Subcutaneous abdominal adipose tissue (tissue), 5 donors: Measurements from ENCODE around the gene SLC25A21.
"Not testable (repeated sequence)": the region's sequence is repeated elsewhere in the genome, so short reads cannot be mapped to it uniquely, and the experiment has no call there.

Experiments used
- H3K27ac ChIP-seq: one replicate; pipeline ENCODE4 v1.7.0; 2013; ENCODE audit warnings: low read depth, mild to moderate bottlenecking, inconsistent platforms, low read length, moderate library complexity
- H3K27me3 ChIP-seq, 5 donors: one replicate each; pipeline ENCODE4 v1.7.0; 2013; ENCODE audit warnings: low read length in 5 of 5, inconsistent platforms in 1 of 5; ENCODE audit not compliant: control insufficient read depth in 5 of 5, insufficient read depth in 4 of 5
- H3K36me3 ChIP-seq, 5 donors: one replicate each; pipeline ENCODE4 v1.7.0; 2013; ENCODE audit warnings: low read length in 5 of 5; ENCODE audit not compliant: control insufficient read depth in 5 of 5, insufficient read depth in 5 of 5
- H3K4me1 ChIP-seq, 5 donors: one replicate each; pipeline ENCODE4 v1.7.0; 2013; ENCODE audit warnings: low read length in 5 of 5, mild to moderate bottlenecking in 3 of 5, moderate library complexity in 1 of 5; ENCODE audit not compliant: control insufficient read depth in 5 of 5, insufficient read depth in 5 of 5
- H3K4me3 ChIP-seq, 5 donors: one replicate each; pipeline ENCODE4 v1.7.0; 2013; ENCODE audit warnings: low read length in 5 of 5, low read depth in 1 of 5
- H3K9ac ChIP-seq, 5 donors: one replicate each; pipeline ENCODE4 v1.7.0; 2013; ENCODE audit warnings: low read length in 5 of 5, mild to moderate bottlenecking in 4 of 5, moderate library complexity in 3 of 5
- H3K9me3 ChIP-seq, 5 donors: one replicate each; pipeline ENCODE4 v1.7.0; 2013; ENCODE audit warnings: low read length in 5 of 5; ENCODE audit not compliant: control insufficient read depth in 5 of 5
- donor health status: healthy.
- donor health status: healthy.
- donor health status: healthy.
- donor health status: healthy.
- donor health status: healthy.

SLC25A21 gene

GRCh38 chr14:36699420-36699819 is 473.0 kb downstream of the SLC25A21 start:
- H3K4me1 ChIP-seq, H3K27ac ChIP-seq, H3K9ac ChIP-seq, H3K9me3 ChIP-seq, H3K27me3 ChIP-seq, H3K36me3 ChIP-seq, H3K4me3 ChIP-seq: not testable (repeated sequence)

- Histone ChIP-seq H3K27me3 (no peaks in the 10 kb centered on the region), H3K9ac (no peak overlapping the region), H3K4me3 (no peak overlapping the region), H3K4me1 (no peaks in the 10 kb centered on the region), H3K27ac (no peak overlapping the region), H3K36me3 (no peaks in the 10 kb centered on the region), H3K9me3 (no peaks in the 10 kb centered on the region)
These were observed 481.9 kb downstream of the SLC25A21 start for GRCh38 chr14:36690311-36691040.

GRCh38 chr14:36684946-36685345 is 487.5 kb downstream of the SLC25A21 start:
- no peaks in the 10 kb centered on the region for H3K27me3 ChIP-seq
- no peaks in the 10 kb centered on the region for H3K36me3 ChIP-seq
- H3K4me1 ChIP-seq: no peaks in the 10 kb centered on the region
- H3K27ac ChIP-seq: no peak overlapping the region
- H3K4me3 ChIP-seq: no peak overlapping the region
- no peaks in the 10 kb centered on the region for H3K9me3 ChIP-seq
- no peak overlapping the region for H3K9ac ChIP-seq

- H3K27ac ChIP-seq: no peak overlapping the region
- no peaks in the 10 kb centered on the region for H3K36me3 ChIP-seq
- H3K4me1 ChIP-seq: no peaks in the 10 kb centered on the region
- no peak overlapping the region for H3K9ac ChIP-seq
- no peak overlapping the region for H3K4me3 ChIP-seq
- no peaks in the 10 kb centered on the region for H3K9me3 ChIP-seq
- H3K27me3 ChIP-seq: peaks cover 0 to 2% (median 0%) of the 10 kb centered on the region in 5 donors
These were observed 489.2 kb downstream of the SLC25A21 start for GRCh38 chr14:36683083-36683724.

- no peaks in the 10 kb centered on the region for H3K4me1 ChIP-seq
- H3K9ac ChIP-seq: no peak overlapping the region
- no peak overlapping the region for H3K4me3 ChIP-seq
- H3K36me3 ChIP-seq: no peaks in the 10 kb centered on the region
- H3K27ac ChIP-seq: no peak overlapping the region
- H3K27me3 ChIP-seq: peaks cover 0 to 4% (median 0%) of the 10 kb centered on the region in 5 donors
- H3K9me3 ChIP-seq: no peaks in the 10 kb centered on the region
These were observed 490.1 kb downstream of the SLC25A21 start for GRCh38 chr14:36682338-36682737.

GRCh38 chr14:36676236-36676635 is 496.2 kb downstream of the SLC25A21 start:
- Histone ChIP-seq H3K9me3 (no peaks in the 10 kb centered on the region), H3K9ac (no peak overlapping the region), H3K4me1 (no peaks in the 10 kb centered on the region), H3K27ac (no peak overlapping the region), H3K36me3 (no peaks in the 10 kb centered on the region), H3K27me3 (peaks cover 2 to 10% (median 8%) of the 10 kb centered on the region in 5 donors), H3K4me3 (no peak overlapping the region)

- H3K4me3 ChIP-seq: no peak overlapping the region
- H3K27me3 ChIP-seq: peaks cover 5 to 10% (median 8%) of the 10 kb centered on the region in 5 donors
- no peaks in the 10 kb centered on the region for H3K9me3 ChIP-seq
- no peaks in the 10 kb centered on the region for H3K36me3 ChIP-seq
- no peak overlapping the region for H3K27ac ChIP-seq
- H3K4me1 ChIP-seq: no peaks in the 10 kb centered on the region
- no peak overlapping the region for H3K9ac ChIP-seq
These were observed 496.8 kb downstream of the SLC25A21 start for GRCh38 chr14:36675581-36675980.

- H3K9ac ChIP-seq: no peak overlapping the region
- no peaks in the 10 kb centered on the region for H3K4me1 ChIP-seq
- H3K9me3 ChIP-seq: no peaks in the 10 kb centered on the region
- H3K27me3 ChIP-seq: peaks cover 5 to 10% (median 9%) of the 10 kb centered on the region in 5 donors
- no peak overlapping the region for H3K4me3 ChIP-seq
- no peak overlapping the region for H3K27ac ChIP-seq
- H3K36me3 ChIP-seq: no peaks in the 10 kb centered on the region
These were observed 497.7 kb downstream of the SLC25A21 start for GRCh38 chr14:36674659-36675058.

- Histone ChIP-seq H3K4me1 (no peaks in the 10 kb centered on the region), H3K27me3 (peaks cover 6 to 16% (median 12%) of the 10 kb centered on the region in 5 donors), H3K9me3 (no peaks in the 10 kb centered on the region), H3K4me3 (no peak overlapping the region), H3K36me3 (no peaks in the 10 kb centered on the region), H3K27ac (no peak overlapping the region), H3K9ac (no peak overlapping the region)
These were observed 500.3 kb downstream of the SLC25A21 start for GRCh38 chr14:36672095-36672494.

GRCh38 chr14:36671149-36671548 is 501.3 kb downstream of the SLC25A21 start:
- H3K9ac ChIP-seq: no peak overlapping the region
- peaks cover 0 to 5% (median 0%) of the 10 kb centered on the region in 5 donors for H3K4me1 ChIP-seq
- no peaks in the 10 kb centered on the region for H3K9me3 ChIP-seq
- no peak overlapping the region for H3K27ac ChIP-seq
- no peak overlapping the region for H3K4me3 ChIP-seq
- H3K27me3 ChIP-seq: peaks cover 13 to 23% (median 17%) of the 10 kb centered on the region in 5 donors
- no peaks in the 10 kb centered on the region for H3K36me3 ChIP-seq
